Measurements from ENCODE around the gene C16orf95. TPM values are rescaled to one million over a fixed set of nuclear protein-coding genes. Genes with fewer than 3 reads are reported as not detected.
"Not testable (repeated sequence)": the region's sequence is repeated elsewhere in the genome, so short reads cannot be mapped to it uniquely, and the experiment has no call there.

The C16orf95 gene
- total RNA-seq, 1 donor from 2014 or later = 9.6 TPM

DNA sequence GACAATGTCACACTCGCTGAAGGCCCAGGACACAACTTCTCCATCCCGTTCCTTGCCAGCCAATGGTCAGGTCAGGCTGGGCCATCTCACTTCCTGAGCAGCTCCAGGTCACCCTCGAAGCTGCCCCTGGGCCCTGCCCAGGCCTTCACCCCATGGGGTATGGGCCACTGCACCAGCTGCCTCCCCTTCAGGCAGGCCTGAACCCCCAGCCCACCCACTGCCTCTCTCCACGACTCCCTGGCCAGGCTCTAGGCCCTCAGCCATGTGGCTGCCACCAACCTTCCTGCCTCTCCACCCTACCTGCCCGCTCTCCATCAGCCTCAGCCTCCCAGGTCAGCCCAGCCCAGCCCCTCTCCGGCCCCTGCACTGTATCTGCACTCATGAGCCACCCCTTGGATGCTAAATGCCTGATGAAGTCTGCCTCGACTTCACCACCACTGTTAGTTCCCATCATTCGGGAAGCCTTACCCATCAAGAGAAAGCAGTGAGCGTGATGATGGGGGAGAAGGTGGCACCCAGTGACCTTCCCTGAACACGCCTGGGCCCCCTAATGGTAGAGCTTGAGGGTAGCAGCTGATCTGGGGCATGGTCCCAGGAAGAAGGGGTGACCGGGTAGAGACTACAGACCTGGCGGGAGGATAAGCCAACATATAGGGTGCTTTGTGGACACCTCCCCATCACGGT is 30.9 kb upstream of the C16orf95 start:
- intact Hi-C loops (cut with micrococcal nuclease) = loop anchor here (5.0 kb wide), 1 partner anchor 34 kb away; the partner anchor contains the start of gene FBXO31

DNA sequence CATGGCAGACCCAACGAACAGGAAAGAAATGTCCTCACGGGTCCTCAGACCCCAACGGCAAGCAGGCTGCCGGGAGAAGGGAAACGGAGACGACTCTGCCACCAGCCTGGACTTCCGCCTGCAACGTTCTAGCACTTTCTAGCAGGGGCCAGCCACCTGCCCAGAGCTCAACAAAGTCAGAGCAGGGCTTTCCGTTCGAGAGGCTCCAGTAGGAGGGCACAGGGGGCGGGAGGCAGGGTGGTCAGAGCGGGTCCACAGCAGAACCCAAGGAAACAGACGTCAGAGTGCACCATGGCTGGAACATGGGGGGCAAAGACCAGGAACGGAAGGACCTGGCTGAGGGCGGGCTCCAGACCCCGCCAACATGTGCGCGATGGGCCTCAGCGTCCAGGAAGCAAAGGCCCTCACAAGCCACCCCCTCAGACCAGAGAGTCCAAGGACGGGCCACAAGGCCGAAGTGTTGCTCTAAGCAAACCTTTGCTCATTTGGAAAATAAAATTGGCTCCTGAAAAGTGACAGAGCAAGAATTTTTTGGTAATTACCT is 29.4 kb upstream of the C16orf95 start:
- intact Hi-C loops (cut with micrococcal nuclease) = loop anchor here (5.0 kb wide), 1 partner anchor 36 kb away; the partner anchor contains the start of gene FBXO31

DNA sequence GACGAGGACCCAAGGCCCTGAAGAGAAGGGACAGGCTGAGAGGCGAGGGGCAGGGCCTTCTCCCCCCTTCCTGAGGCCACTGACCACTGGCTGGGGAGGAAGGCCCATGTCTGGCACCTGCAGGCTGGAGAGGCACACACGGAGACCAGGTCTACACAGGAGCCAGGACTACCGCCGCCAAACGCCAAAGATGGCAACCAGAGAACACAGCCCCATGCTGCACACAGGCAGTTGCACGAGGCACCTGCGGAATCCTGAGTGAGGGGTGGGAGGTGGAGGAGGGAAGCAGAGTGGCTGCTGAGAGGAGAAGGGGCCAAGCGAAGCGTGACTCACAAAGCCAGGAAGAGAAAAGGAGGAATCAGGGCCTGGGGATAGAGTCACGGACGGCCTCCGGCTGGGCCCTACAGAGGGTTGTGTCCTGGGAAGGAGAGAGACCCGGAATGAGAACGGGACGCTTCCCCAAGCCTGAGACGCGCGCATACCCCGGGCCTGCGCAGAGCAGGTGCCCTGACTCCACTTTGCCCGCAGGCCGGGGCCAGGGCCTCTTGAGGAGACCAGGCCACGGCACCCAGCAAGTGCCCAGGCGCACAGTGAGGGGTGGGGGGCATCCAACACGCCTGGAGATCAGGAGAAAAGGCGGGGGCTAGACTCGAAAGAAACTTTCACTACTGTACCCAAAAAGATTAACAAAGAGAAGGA is 28.7 kb upstream of the C16orf95 start:
- intact Hi-C loops (cut with micrococcal nuclease) = loop anchor here (5.0 kb wide), 1 partner anchor 36 kb away; the partner anchor contains the start of gene FBXO31

DNA sequence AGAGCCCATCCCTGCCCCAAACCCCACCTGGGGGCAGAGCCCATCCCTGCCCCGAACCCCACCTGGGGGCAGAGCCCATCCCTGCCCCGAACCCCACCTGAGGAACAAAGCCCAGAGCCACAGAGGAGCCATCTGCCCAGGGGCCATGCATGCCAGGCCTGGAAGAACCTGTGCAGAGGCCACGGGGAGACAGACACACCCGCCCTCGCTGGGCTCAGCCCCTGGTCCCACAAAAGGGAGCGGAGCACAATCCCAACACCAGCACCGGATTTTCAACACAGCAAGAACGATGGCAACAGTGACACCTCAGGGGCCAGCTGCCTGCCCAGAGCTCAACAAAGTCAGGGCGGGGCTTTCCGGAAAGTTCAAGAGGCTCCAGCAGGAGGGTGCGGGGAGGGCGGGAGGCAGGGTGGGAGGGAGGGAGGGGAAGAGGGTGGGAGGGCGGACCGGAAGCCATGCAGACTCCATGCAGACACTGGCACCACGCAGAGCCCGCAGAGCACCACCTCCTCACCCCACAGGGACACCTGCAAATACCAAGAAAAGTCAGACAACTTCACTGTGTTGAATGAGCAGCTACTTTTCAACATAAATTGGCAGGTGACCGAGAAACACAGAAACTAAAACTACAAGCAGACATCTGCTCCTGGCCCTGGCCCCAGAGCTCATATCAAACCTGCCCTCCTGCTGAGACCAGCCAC is 27.9 kb upstream of the C16orf95 start:
- intact Hi-C loops (cut with micrococcal nuclease) = loop anchor here (5.0 kb wide), 1 partner anchor 37 kb away; the partner anchor contains the start of gene FBXO31

DNA sequence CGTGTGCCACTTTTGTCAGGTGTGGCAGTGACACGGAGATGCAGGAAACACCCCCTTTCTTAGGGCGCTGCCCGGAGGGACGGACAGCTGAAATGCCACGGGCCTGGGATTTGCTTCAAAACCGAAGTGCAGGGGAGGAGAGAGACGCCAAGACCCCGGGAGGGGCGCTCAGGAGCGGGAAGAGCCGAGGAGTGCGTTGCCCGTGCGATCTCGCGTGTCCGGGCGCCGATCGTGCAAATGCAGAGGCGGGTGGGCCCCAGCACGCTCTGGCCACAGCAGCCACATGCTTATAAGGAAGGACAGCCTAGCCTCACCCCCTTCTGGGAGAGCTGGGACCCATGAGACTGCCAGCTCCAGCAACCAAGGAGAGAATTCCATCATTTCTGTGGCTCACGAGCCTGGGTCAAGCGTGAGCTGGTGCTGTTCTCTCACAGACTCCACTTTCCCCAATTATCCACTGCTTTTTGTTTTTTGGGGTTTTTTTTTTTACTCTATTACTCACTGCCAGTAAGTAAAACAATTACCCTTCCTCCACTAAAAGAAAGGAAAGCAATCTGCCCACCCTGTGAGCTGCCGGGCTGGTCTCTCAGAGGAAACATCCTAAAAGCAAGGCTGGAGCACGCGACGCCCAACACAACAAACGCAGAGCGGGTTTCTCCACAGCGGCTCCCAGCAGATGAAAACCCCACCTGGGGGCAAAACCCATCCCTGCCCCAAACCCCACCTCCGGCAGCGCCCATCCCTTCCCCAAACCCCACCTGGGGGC is 27.2 kb upstream of the C16orf95 start:
- intact Hi-C loops (cut with micrococcal nuclease) = no loop called here

DNA sequence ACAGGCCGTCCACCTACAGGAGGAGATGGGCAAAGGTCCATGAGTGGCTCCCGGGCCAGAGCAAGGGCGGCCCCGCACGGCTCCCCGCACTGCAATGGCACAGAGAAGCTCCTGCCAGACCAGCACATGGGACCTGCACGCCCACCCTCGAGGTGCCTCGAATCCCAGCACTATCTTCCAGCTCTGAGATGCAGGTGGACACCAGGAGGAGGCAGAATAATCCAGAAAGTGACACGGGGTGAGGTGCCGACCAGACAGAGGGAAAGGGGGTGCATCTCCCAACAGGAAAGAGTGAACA is 26.5 kb upstream of the C16orf95 start:
- intact Hi-C loops (cut with micrococcal nuclease) = no loop called here

DNA sequence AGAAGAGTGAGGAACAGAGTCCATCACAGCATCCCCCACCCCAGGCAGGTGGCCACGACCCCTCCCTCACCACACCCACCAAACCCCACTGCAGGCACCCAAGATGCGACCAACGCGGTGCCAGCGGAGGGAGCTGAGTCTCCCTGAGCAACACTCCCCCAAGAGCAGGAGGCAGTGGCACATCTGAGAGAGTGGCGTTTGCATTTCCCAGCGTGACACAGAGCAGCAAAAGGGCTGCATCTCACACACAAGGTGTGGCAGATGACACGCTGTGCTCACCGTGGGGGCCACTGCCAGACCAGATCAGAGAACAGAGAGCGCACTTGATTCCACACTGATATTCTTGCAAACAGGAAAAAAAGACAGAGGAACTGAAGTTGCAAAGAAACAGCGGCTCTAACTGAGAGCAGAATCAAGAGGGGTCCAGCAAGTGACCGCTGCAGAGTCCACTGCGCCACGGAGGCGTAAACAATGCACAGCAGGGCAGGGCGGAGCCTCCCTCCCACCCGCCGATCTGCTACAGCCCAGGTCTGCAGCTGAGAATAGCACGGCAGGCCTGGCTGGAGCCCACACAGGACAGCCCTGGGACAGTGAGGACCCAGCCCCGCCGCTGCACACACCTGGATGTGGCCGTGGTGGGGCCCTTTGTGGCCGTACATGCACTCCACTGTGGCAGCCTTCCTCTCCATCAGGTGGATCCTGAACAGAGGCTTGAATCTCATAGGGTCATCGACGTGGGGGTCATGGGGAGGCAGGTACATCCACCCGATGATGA is 26.0 kb upstream of the C16orf95 start:
- intact Hi-C loops (cut with micrococcal nuclease) = no loop called here

DNA sequence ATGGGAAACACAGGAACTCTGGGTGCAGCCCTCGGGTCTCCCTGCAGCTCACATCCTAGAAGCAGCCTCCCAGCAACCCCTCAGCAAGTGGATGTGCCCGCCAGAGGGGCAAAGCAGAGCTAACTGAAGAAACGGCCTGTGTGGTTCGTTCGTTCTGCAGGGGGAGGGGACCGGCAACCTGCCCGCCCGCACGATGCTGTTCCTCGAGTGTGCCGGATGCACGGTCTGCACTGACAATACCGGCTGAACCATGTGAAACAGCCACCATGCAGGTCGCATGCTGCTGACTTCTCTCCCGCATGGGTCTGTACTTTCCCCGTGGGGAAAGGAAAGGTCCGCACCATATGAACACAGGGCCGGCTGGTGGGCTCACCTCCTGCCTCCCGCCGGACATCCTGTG is 25.3 kb upstream of the C16orf95 start:
- intact Hi-C loops (cut with micrococcal nuclease) = no loop called here

DNA sequence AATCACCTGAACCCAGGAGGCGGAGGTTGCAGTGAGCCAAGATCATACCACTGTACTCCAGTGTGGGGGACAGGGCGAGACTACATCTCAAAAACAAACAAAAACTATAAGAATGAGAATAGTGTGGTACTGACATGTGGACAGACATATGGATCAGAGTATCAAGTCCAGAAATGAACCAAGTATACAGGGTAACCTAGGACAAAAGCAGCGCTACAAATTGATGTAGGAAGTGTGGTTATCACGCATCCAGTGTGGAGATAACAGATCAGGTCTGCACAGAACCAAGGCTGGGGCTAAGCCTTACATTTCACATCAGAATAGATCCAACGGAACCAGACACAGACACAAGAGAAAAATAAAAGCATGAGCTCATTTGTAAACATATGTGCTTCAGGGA is 23.0 kb upstream of the C16orf95 start:
- intact Hi-C loops (cut with micrococcal nuclease) = no loop called here

DNA sequence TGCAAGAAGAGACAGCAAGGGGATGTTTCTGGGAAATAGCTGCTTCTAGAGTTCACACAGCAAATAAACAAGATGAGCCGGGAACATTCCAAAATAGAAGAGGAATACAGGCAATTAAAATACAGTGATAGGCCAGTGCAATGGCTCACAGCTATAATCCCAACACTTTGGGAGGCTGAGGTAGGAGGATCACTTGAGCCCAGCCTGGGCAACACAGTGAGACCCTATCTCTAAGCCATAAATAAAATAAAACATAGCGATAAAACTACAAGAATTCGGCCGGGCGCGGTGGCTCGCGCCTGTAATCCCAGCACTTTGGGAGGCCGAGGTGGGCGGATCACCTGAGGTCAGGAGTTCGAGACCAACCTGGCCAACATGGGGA is 22.5 kb upstream of the C16orf95 start:
- intact Hi-C loops (cut with micrococcal nuclease) = not testable (repeated sequence)

DNA sequence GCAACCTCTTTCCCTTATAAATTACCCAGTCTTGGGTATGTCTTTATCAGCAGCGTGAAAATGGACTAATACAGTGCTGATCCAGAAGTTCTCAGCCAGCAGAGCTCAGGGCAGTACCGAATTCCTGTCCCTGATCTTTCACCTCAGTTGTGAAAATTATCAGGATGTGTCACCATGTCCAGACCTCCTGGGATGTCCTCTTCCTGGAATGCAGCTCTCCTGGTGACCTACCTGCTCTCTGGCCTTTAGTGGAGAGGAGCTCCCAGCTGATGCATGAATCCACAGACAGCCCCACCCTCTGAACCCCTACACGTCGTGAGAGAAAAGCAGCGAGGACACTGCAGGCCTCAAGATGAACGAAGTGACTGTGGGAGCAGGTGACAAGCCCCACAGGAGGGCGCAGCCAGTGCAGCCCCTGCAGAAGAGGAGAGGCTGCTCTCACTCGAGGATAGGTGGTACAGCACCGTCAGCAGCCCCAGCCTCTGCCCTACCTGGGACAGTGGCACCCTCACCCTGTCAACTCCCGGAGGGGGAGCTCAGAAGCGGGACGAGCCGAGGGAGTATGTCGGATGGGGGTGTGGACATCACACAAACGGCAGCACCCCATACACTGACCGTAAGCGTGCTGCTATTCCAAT is 22.0 kb upstream of the C16orf95 start:
- intact Hi-C loops (cut with micrococcal nuclease) = no loop called here

DNA sequence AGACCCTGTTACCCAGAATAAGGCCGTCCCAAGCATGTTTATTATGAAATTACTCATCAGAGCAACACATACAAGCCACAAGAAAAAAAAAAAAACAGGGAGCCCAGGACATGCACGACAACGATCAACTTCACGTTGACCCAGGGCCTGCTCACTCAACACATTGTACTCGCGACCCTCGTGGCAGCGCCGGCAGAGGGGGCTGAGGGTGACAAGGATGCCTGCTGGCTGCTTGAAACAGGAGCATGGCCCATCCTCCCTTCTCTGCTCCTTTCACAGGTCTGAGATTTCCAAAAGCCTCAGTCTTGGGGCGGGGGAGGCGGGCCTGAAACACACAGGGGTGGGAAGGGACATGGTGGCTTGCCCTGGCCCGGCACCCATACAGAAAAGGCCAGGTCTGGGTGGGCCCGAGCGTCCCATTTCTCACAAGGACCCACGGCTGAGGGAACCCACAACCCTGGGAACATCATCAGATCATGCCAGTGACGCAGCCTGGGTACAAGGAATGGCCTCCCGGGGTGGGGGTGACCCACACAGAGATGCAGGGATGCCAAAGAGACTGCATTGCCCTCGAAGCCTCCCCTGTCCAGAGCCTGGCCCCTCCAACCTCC is 21.1 kb upstream of the C16orf95 start:
- intact Hi-C loops (cut with micrococcal nuclease) = no loop called here

DNA sequence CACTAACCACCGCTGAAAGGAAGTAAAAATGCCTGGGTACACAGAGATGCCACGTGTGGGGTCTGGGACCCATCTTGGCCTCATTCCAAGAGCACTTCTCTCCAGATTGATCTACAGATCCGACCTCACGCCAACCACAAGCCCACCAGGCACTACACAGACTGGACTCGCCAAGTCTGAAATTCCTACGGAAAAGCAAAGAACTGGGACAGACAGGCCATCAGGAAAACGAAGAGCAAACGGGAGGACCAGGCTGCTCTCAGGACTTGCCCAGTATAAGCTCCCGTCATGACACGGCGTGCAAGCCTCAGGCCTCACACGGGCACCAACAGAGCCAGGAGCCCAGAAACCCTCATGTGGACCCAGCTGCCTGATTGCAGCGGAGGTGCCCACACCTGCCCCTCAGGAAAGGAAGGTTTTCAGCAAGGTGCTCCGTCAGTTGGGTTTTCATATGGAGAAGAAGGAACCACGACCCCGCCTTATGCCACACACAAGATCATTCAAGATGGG is 20.1 kb upstream of the C16orf95 start:
- intact Hi-C loops (cut with micrococcal nuclease) = no loop called here

DNA sequence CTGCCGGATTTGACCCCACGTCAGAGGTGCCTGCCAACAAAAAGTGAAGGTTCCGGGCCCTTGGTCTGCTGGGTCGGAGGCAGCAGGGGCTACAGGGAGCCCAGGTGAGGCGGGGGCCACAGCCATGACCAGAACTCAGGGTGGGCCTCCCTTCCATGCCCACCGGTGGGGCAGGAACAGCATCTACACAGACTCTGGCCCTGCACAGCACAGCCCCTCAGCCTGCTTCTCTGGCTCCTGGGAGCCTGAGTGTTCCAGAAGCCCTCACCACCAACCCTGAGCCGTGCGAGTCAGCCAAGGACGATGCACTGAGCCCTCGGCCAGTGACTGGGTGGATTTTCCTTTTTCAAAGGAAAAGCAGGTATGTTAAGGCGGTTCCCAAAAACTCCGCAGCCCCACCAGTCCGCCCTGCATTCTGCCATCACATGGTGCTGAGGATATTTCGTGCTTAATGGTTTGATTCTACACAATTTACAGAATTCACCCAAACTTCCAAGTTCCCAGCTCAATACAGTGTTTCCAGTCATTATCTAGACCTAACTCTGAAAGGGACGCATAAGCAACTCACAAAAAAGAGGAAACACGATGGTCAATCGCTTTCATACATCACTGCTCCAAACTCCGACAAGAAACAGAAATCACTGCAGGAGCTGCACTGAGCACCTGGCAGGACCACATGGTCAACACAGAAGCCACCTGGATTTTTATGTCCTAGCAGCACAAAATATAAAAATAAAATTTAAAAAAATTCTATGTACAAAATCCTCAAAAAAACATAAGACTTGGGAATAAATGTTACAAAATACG is 19.4 kb upstream of the C16orf95 start:
- intact Hi-C loops (cut with micrococcal nuclease) = no loop called here

DNA sequence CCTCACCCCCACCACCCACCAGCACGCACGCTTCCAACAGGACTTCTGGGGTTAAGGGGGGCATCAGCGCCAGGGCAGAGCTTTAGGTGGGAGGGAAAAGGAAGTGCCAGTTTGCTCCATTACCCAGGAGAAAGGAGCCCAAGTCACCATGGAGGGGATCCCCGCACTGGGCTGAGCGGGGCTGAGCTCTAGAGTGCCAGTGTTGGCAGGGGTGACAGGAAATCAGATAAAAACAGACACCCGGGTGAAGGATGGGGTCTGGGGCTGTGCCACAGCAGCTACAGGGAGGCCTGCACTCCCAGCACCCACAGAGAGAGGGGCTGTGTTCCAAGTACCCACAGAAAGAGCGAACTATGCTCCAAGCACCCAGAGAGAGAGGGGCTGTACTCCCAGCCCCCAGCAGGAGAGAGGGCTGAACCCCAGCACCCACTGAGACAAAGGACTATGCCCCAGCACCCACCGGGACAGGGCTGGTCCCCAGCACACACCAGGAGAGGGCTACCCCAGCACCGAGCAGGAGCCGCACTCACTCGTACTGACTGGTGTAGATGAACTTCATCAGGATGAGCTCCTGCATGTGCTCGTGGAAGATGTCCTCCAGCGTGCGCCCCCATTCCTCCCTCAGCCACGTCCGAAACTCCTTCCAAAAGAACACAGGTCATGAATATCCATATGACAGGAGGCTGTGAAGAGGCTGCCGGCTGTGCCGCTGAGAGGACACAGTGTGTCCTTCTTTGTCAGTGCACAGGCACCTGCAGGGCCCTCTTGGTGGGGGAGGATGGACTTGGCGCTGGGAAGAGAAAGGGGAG is 18.6 kb upstream of the C16orf95 start:
- intact Hi-C loops (cut with micrococcal nuclease) = no loop called here

DNA sequence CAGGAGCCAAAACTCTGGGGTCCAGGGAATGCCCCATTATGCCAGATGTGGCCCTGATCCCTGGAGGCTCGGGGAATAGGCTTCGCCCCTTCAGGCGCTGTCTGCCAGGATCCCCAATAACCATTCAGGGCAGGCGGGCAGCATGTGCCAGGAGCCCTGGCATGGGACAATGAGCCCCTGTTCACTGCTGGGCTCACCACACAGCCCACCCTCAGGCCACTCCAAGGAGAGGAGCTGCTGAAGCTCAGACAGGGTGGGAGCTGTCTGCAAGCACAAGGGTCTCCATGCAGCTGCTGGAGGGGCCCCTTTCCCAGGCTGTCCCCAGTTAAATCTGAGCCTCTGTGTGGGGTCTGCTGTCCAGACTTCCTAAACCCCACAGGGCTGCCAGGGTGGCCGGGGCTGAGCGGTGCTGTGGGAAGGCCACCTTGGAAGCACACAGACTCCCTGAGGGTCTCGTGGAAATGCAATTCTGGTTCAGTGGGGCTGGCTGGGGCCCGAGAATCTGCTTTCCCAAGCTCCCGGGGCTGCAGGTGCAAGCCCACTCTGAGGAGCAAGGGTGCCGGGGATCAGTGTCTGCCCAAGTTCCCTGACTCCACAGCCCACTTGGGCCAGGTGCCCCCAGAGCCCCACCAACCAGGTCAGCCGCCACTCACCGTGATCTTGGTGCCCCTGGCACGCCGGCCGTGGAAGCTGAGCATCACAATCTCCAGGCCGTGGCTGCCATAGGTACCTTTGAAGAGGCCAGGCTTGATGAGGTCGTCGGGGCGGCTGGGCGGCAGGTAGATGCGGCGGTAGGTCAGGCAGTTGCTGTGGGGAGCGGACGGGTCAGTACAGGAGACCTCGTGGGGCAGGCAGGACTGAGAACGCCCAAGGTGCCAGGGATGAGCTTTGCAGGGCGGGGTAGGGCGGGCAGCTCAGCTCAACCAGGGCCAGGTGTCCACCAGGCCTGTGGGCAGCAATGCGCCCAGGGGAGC is 17.7 kb upstream of the C16orf95 start:
- intact Hi-C loops (cut with micrococcal nuclease) = no loop called here
